HS-5 (cell line): ENCODE results near the gene ERCC3.
"Not testable (repeated sequence)": the region's sequence is repeated elsewhere in the genome, so short reads cannot be mapped to it uniquely, and the experiment has no call there.

Experiments
- DNase-seq: peaks from one replicate; pipeline ENCODE4 v3.0.0-alpha.2; 2012; ENCODE audit warnings: low read depth

The ERCC3 gene

GRCh38 chr2:127278959-127279358 is 15.0 kb downstream of the ERCC3 start:
- no peak for DNase-seq

GRCh38 chr2:127277028-127277427 is 16.9 kb downstream of the ERCC3 start:
- no peak for DNase-seq

DNA sequence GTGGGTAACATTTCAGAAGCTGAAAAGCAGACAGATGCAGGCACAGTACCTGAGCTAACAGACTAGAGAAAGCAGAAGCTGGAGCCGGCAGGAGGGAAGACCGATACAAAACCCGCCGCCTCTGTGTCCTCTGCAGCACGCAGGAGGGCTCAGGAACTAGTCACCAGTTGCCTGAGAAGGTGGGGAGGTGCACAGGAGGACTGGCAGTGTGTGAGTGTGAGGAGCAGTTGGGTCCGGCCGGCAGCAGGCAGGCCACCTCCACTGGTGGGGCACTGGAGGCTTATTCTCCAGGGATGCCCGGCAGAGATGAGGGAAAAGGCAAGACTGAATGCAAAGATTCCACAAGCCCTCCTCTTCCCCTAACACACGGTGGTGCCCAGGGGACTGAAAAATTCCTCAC is 18.2 kb downstream of the ERCC3 start:
- DNase-seq: no peak

GRCh38 chr2:127275356-127275755 is 18.6 kb downstream of the ERCC3 start:
- DNase-seq: no peak

DNA sequence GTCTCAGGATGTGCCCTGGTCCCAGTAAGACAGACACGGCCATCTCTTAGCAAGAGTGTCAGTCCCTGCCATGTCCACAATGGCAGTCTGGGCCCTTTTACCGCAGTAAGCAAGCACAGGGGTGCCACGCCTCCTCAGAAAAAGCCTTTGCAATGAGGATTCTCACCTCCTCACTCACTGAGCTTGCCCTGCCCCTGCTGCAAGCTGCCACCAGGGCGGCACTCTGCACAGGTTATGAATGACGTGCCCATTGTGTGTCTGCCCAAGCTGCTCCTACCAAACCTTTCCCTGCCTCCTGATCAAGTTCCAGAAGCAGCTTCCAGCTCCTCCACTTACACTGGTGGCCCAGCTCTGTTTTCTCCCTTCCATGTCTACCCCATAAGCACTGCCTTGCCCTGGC is 23.3 kb downstream of the ERCC3 start:
- DNase-seq: no peak

DNA sequence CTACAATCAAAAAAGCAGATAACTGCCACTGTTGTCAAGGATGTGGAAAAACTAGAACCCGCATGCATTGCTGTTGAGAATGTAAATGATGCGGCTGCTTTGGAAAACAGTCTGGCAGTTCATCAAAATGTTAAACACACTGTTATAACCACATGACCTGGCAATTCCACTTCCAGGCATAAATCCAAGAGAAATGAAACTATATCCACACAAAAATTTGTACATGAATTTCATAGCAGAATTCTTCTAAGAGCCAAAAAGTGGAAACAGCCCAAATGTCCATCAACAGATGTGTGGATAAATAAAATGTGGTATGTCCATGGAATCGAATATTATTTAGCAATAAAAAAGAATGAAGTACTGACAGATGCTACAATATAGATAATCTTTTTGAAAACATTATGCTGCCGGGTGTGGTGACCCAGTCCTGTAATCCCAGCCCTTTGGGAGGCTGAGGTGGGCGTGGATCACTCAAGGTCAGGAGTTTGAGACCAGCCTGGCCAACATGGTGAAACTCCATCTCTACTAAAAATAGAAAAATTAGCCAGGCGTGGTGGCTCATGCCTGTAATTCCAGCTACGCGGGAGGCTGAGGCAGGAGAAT is 32.0 kb downstream of the ERCC3 start:
- DNase-seq: no peak

DNA sequence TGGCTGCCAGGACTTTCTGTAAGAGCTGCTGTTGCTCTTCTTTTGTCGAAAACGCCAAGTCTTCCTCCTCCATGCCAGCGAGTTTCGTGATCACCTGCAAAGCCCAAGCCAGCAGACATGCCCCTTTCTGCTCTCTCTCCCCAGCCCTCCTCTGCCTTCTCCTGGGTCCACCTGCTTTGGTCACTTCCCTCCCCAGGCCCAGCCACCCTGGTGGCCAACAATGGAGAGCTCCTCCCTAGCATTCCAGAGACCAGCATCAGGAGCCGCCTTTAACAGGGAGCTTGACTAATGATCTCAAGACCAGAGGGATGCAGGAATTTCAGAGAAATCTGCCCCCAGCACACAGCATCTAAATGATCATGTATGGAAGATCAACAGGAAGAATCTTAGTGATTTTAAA is 34.6 kb downstream of the ERCC3 start:
- no peak for DNase-seq

GRCh38 chr2:127256866-127257265 is 37.1 kb downstream of the ERCC3 start:
- no peak for DNase-seq

DNA sequence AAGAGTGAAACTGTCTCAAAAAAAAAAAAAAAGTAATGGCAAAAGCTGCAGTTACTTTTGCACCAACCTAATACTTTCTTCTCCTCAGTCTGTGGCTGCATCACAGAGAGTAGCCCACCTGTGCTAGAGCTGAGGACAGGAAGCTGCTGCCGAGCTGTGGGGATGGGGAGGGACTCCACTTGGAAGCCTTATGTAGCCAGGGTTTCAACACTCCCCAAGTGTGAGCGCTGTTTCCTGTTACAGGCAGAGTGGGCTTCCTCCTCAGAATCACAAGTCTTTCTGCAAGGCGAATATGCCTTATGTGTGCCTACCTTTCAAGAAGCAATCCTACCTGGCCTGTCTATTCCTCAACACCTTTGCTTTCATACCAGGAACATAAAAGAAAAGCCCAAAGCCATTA is 37.6 kb downstream of the ERCC3 start:
- no peak for DNase-seq

DNA sequence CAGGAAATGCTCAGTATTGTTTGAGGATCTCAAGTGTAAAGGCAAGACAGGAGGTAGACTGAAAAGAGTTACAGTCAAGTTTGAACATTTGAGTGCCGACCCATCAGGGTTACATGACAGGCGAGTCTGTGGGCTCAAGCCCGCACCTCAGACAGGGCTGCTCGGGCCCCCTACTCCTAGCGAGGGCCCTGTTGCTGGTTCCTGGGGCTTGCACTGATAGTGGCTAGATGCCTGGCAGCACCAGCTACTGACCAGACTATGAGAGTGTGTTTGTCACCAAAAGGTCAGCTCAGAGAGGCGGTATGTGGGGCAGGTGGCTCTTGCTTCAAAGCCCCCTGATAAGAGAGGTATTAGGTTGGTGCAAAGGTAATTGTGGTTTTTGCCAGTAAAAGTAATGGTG is 38.2 kb downstream of the ERCC3 start:
- DNase-seq: no peak

GRCh38 chr2:127255146-127255545 is 38.8 kb downstream of the ERCC3 start:
- DNase-seq: no peak

- DNase-seq: peak; percentile 11
These were observed 39.5 kb downstream of the ERCC3 start for GRCh38 chr2:127254386-127254981.

- not testable (repeated sequence) for DNase-seq
These were observed 52.8 kb downstream of the ERCC3 start for GRCh38 chr2:127241184-127241583.

DNA sequence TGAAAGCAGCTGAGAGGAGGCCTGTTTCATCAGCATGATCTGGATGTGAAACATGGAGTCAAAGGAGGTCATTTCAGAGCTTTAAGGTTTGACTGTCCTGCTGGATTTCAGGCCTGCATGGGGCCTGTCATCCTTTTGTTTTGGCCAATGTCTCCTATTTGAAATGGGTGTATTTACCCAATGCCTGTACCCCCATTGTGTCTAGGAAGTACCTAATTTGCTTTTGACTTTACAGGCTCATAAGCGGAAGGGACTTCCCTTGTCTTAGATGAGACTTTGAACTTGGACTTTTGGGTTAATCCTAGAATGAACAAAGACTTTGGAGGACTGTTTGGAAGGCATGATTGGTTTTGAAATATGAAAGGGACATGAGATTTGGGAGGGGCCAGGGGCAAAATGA is 54.5 kb downstream of the ERCC3 start:
- DNase-seq: no peak

DNA sequence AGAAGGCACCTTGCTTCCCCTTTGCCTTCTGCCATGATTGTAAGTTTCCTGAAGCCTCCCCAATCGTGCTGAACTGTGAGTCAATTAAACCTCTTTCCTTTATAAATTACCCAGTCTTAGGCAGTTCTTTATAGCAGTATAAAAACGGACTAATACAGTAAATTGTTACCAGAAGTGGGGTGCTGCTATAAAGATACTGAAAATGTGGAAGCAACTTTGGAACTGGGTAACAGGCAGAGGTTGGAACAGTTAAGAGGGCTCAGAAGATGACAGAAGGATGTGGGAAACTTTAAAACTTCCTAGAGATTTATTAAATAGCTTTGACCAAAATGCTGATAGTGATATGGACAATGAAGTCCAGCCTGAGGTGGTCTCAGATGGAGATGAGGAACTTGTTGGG is 56.2 kb downstream of the ERCC3 start:
- DNase-seq: not testable (repeated sequence)

DNA sequence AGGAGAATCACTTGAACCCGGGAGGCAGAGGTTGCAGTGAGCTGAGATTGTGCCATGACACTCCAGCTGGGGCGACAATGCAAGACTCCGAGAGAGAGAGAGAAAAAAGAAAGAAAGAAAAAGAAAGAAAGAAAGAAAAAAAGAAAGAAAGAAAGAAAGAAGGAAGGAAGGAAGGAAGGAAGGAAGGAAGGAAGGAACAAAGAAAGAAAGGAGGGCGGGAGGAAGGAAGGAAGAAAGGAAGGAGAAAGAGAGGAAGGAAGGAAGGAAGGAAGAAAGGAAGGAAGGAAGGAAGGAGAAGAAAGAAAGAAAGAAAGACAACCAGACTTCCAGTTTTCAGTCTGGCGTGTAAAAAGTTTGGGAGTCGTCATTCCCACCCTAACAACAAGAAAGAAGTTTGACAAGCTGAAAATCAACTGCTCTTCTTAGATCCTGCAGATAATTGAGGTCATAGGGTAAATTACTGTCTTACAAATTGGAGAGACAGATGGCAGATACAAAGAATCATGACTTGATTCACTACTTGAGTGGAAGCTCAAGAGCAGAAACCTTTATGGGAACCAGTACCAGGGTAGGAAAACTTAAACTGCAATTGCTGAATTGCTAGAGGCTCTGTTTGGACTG is 58.8 kb downstream of the ERCC3 start:
- no peak for DNase-seq

DNA sequence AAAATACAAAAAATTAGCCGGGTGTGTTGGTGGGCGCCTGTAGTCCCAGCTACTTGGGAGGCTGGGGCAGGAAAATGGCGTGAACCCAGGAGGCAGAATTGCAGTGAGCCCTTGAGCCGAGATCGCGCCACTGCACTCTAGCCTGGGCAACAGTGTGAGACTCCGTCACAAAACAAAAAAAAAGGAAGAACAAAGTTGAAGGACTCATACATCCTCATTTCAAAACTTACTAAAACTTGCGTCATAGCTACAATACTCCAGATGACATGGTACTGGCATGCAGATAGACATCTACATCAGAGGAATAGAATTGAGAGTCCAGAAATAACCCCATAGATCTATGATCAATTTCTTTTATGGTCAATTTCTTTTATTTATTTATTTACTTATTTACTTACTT is 60.2 kb downstream of the ERCC3 start:
- no peak for DNase-seq

- DNase-seq: no peak
These were observed 62.6 kb downstream of the ERCC3 start for GRCh38 chr2:127231130-127231865.

DNA sequence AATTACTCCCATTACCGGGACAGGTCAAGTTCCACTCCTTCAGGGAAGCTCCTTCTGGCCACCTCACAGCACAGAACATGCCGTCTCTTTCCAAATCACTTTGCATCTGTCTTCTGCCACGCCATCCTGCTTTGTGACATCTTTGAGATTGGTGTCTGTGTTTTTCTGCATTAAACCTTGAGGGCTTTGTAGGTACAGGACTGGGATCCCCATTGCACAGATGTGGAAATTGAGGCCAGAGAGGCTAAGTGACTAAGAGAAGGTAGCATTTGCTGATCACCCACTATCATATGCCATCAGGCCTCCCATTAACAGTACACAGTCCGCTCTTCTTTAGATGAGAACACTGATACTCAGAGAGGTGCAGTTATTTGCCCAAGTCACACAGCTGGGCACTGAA is 64.4 kb downstream of the ERCC3 start:
- no peak for DNase-seq

GRCh38 chr2:127228102-127228501 is 65.8 kb downstream of the ERCC3 start:
- no peak for DNase-seq

DNA sequence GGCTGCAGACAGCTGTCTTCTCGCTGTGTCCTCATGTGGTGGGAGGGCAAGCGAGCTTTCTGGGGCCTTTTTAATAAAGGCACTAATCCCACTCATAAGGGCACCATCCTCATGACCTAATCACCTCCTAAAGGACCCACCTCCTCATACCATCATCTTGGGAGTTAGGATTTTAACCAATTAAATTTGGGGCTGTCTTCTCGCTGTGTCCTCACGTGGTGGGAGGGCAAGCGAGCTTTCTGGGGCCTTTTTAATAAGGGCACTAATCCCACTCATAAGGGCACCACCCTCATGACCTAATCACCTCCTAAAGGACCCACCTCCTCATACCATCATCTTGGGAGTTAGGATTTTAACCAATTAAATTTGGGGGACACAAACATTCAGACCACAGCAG is 66.7 kb downstream of the ERCC3 start:
- not testable (repeated sequence) for DNase-seq

- peak; percentile 55 for DNase-seq
These were observed 67.3 kb downstream of the ERCC3 start for GRCh38 chr2:127226520-127227263.
